ENCODE measurements around the gene TOMM40.
A peak's percentile ranks its signal among the peaks of the same experiment; 100 is the strongest.
"Not testable (repeated sequence)": the region's sequence is repeated elsewhere in the genome, so short reads cannot be mapped to it uniquely, and the experiment has no call there.

Gene TOMM40

DNA sequence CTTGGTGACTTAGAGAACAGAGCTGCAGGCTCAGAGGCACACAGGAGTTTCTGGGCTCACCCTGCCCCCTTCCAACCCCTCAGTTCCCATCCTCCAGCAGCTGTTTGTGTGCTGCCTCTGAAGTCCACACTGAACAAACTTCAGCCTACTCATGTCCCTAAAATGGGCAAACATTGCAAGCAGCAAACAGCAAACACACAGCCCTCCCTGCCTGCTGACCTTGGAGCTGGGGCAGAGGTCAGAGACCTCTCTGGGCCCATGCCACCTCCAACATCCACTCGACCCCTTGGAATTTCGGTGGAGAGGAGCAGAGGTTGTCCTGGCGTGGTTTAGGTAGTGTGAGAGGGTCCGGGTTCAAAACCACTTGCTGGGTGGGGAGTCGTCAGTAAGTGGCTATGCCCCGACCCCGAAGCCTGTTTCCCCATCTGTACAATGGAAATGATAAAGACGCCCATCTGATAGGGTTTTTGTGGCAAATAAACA is 33.2 kb downstream of the TOMM40 start:
- in situ Hi-C loops (cut with MboI; ENCODE audit: low pct_unique_long_range_greater_than_20kb, low sequenced_read_pairs, unreplicated experiment): no loop called here
- no peak for DNase-seq (ENCODE audit: low spot score)
- no peak for TF ChIP-seq CTCF (IDR thresholded peaks at IDR 0.05; ENCODE audit: extremely low read depth, insufficient read depth, missing control alignments)

GRCh38 chr19:44925114-44925891 is 34.2 kb downstream of the TOMM40 start:
- no peak for TF ChIP-seq CTCF (IDR thresholded peaks at IDR 0.05; ENCODE audit: extremely low read depth, insufficient read depth, missing control alignments)
- in situ Hi-C loops (cut with MboI; ENCODE audit: low pct_unique_long_range_greater_than_20kb, low sequenced_read_pairs, unreplicated experiment): no loop called here
- DNase-seq (ENCODE audit: low spot score): no peak

- in situ Hi-C loops (cut with MboI; ENCODE audit: low pct_unique_long_range_greater_than_20kb, low sequenced_read_pairs, unreplicated experiment): not testable (repeated sequence)
- DNase-seq (ENCODE audit: low spot score): peak; percentile 15
Observed at GRCh38 chr19:44926245-44927077, 35.4 kb downstream of the TOMM40 start.

DNA sequence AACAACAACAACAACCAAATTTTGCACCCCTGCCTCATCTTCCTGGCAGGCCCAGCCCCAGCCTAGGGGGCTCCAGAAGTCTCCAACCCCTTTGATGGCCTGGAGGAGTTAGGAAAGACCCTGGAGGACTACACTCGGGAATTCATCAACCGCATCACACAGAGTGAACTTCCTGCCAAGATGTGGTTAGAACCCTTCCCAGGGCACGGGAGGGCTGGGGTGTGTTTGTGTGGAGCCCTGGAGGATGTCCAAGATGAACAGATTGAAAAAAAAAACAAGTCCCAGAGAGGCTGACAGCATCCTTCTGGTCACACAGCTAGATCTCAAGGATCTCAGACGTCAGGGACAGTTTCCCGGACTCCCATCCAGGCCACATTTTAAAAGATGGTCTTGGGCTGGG is 36.7 kb downstream of the TOMM40 start:
- DNase-seq (ENCODE audit: low spot score): no peak
- no peak for TF ChIP-seq CTCF (IDR thresholded peaks at IDR 0.05; ENCODE audit: extremely low read depth, insufficient read depth, missing control alignments)
- in situ Hi-C loops (cut with MboI; ENCODE audit: low pct_unique_long_range_greater_than_20kb, low sequenced_read_pairs, unreplicated experiment): no loop called here

- no peak for DNase-seq (ENCODE audit: low spot score)
- in situ Hi-C loops (cut with MboI; ENCODE audit: low pct_unique_long_range_greater_than_20kb, low sequenced_read_pairs, unreplicated experiment): no loop called here
- TF ChIP-seq CTCF (IDR thresholded peaks at IDR 0.05; ENCODE audit: extremely low read depth, insufficient read depth, missing control alignments): no peak
Observed at GRCh38 chr19:44930088-44930487, 39.0 kb downstream of the TOMM40 start.

- in situ Hi-C loops (cut with MboI; ENCODE audit: low pct_unique_long_range_greater_than_20kb, low sequenced_read_pairs, unreplicated experiment): no loop called here
- no peak for DNase-seq (ENCODE audit: low spot score)
- TF ChIP-seq CTCF (IDR thresholded peaks at IDR 0.05; ENCODE audit: extremely low read depth, insufficient read depth, missing control alignments): no peak
Observed at GRCh38 chr19:44931541-44931940, 40.5 kb downstream of the TOMM40 start.

GRCh38 chr19:44939668-44940067 is 48.6 kb downstream of the TOMM40 start:
- no peak for DNase-seq (ENCODE audit: low spot score)
- no peak for TF ChIP-seq CTCF (IDR thresholded peaks at IDR 0.05; ENCODE audit: extremely low read depth, insufficient read depth, missing control alignments)
- in situ Hi-C loops (cut with MboI; ENCODE audit: low pct_unique_long_range_greater_than_20kb, low sequenced_read_pairs, unreplicated experiment): no loop called here

Data from GM13977 (cell line).